Lung (tissue), 12 donors: ENCODE data around the gene TAF7. TPM values are rescaled to one million over a fixed set of nuclear protein-coding genes. Genes with fewer than 3 reads are reported as not detected.
"Not testable (repeated sequence)": the region's sequence is repeated elsewhere in the genome, so short reads cannot be mapped to it uniquely, and the experiment has no call there.

Experiments
- ATAC-seq: fragments of 200-7000 bp; cut with Tn5 transposase; one replicate; pipeline ENCODE4 v1.9.1; 2020; ENCODE audit warnings: moderate number of reproducible peaks; ENCODE audit not compliant: insufficient read depth, low FRiP score
- DNase-seq, 3 donors: peaks; one replicate each; pipeline ENCODE4 v3.0.0-alpha.2; 2013 to 2017
- H3K27ac ChIP-seq, 2 donors: one replicate each; pipeline ENCODE4 v1.5.1; 2013; ENCODE audit warnings: mild to moderate bottlenecking in 2 of 2, moderate library complexity in 2 of 2, control low read depth in 1 of 2, inconsistent platforms in 1 of 2, low read depth in 1 of 2, low read length in 1 of 2
- H3K27me3 ChIP-seq, 3 donors: one replicate each; pipeline ENCODE4 v1.5.1; 2013; ENCODE audit warnings: low read length in 2 of 3; ENCODE audit not compliant: control insufficient read depth in 3 of 3, insufficient read depth in 3 of 3
- H3K36me3 ChIP-seq, 4 donors: one replicate each; pipeline ENCODE4 v1.5.1; 2013; ENCODE audit warnings: low read length in 4 of 4, mild to moderate bottlenecking in 1 of 4, moderate library complexity in 1 of 4; ENCODE audit not compliant: control insufficient read depth in 4 of 4, insufficient read depth in 4 of 4
- H3K4me1 ChIP-seq, 5 donors: one replicate each; pipeline ENCODE4 v1.5.1; 2013; ENCODE audit warnings: low read length in 5 of 5, mild to moderate bottlenecking in 2 of 5, moderate library complexity in 1 of 5; ENCODE audit not compliant: control insufficient read depth in 5 of 5, insufficient read depth in 5 of 5
- H3K4me3 ChIP-seq: one replicate; pipeline ENCODE4 v1.5.1; 2013; ENCODE audit warnings: mild to moderate bottlenecking, control low read depth, moderate library complexity
- H3K9ac ChIP-seq, 2 donors: one replicate each; pipeline ENCODE4 v1.5.1; 2013; ENCODE audit warnings: low read length in 2 of 2, control low read depth in 1 of 2; ENCODE audit not compliant: insufficient read depth in 1 of 2
- H3K9me3 ChIP-seq, 4 donors: one replicate each; pipeline ENCODE4 v1.5.1; 2013; ENCODE audit warnings: low read length in 3 of 4, mild to moderate bottlenecking in 1 of 4, moderate library complexity in 1 of 4; ENCODE audit not compliant: control insufficient read depth in 4 of 4, insufficient read depth in 3 of 4
- WGBS, 2 donors: extraction: QIAGEN DNeasy Blood & Tissue Kit; methylation state at CpG; one replicate each; pipeline ENCODE4 v1.1.7; 2013; 5-methylcytosine and 5-hydroxymethylcytosine counted together
- polyA plus RNA-seq, 2 donors: library from polyadenylated mRNA; stranded (reverse); fragments of 200-250 nt; gene quantifications; one replicate each; pipeline ENCODE4 v1.2.1, GENCODE V29; 2013
- total RNA-seq, 2 donors: library from RNA; depleted of rRNA in 1 of 2; stranded (reverse); fragments of >200 nt in 1 of 2; gene quantifications; one replicate each; pipeline ENCODE4 v1.2.1, GENCODE V29; 2014 to 2021
- TF ChIP-seq, protein P1 (sequence below): IDR thresholded peaks from 2 replicates; pipeline ENCODE4 v1.5.1; 2012; ENCODE audit warnings: mild to moderate bottlenecking; ENCODE audit errors: control extremely low read depth, extremely low read depth
- donor health status: control.
- donor health status: control.
- donor health status: Bipolar disorder and iron deficiency.
- donor health status: healthy.
- donor health status: DM: yes; HTN: yes; CAD: no.

The TAF7 gene
- total and polyA plus RNA-seq, 4 donors, result 29.9 to 97.1 (median 63.8) TPM

DNA sequence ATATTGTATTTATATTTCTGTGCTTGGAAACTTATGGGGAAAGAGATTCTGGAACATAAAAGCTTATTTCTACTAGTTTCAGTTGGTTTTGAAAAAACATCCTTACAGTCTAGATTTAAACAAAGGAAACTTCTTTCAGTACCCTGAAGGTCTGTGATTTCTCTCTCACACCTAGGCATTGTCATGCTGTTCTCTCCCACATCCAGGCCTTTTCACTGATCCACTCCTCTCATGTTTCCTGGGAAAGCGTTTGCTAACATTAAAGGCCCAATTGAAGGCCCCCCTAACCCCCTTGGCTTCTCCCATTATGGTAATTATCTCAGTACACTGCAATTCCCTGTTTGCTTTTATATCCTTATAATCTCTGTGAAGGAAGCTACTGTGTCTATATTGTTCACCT, 22.2 kb upstream of the TAF7 start:
- no peak overlapping the region for H3K27ac ChIP-seq
- no peaks in the 10 kb centered on the region for H3K4me1 ChIP-seq
- ATAC-seq, result no peak
- TF ChIP-seq, protein P1, sequence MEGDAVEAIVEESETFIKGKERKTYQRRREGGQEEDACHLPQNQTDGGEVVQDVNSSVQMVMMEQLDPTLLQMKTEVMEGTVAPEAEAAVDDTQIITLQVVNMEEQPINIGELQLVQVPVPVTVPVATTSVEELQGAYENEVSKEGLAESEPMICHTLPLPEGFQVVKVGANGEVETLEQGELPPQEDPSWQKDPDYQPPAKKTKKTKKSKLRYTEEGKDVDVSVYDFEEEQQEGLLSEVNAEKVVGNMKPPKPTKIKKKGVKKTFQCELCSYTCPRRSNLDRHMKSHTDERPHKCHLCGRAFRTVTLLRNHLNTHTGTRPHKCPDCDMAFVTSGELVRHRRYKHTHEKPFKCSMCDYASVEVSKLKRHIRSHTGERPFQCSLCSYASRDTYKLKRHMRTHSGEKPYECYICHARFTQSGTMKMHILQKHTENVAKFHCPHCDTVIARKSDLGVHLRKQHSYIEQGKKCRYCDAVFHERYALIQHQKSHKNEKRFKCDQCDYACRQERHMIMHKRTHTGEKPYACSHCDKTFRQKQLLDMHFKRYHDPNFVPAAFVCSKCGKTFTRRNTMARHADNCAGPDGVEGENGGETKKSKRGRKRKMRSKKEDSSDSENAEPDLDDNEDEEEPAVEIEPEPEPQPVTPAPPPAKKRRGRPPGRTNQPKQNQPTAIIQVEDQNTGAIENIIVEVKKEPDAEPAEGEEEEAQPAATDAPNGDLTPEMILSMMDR, result no peak
- no peaks in the 10 kb centered on the region for H3K36me3 ChIP-seq
- H3K9ac ChIP-seq, result no peak overlapping the region
- 14 to 19% methylated on average over 1 of the region's 1 CpG for WGBS, 2 donors
- H3K9me3 ChIP-seq, result peaks cover under 1 to 55% (median 26%) of the 10 kb centered on the region in 4 donors
- H3K27me3 ChIP-seq, result no peaks in the 10 kb centered on the region
- H3K4me3 ChIP-seq, result no peak overlapping the region
- DNase-seq, result no peak

DNA sequence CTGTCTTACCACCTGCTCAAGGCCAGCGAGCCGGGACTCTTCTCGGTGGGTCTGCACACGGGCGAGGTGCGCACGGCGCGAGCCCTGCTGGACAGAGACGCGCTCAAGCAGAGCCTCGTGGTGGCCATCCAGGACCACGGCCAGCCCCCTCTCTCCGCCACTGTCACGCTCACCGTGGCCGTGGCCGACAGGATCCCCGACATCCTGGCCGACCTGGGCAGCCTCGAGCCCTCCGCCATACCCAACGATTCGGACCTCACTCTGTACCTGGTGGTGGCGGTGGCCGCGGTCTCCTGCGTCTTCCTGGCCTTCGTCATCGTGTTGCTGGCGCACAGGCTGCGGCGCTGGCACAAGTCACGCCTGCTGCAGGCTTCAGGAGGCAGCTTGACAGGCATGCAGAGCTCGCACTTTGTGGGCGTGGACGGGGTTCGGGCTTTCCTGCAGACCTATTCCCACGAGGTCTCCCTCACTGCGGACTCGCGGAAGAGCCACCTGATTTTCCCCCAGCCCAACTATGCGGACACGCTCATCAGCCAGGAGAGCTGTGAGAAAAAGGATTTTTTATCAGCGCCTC, 20.3 kb upstream of the TAF7 start:
- H3K9me3 ChIP-seq, result peaks cover 7 to 48% (median 27%) of the 10 kb centered on the region in 4 donors
- not testable (repeated sequence) for H3K27me3 ChIP-seq, DNase-seq, H3K9ac ChIP-seq, ATAC-seq, H3K36me3 ChIP-seq, H3K4me1 ChIP-seq, H3K4me3 ChIP-seq, H3K27ac ChIP-seq
- 51 to 63% methylated on average over 36 to 45 of the region's 45 CpGs for WGBS, 2 donors

DNA sequence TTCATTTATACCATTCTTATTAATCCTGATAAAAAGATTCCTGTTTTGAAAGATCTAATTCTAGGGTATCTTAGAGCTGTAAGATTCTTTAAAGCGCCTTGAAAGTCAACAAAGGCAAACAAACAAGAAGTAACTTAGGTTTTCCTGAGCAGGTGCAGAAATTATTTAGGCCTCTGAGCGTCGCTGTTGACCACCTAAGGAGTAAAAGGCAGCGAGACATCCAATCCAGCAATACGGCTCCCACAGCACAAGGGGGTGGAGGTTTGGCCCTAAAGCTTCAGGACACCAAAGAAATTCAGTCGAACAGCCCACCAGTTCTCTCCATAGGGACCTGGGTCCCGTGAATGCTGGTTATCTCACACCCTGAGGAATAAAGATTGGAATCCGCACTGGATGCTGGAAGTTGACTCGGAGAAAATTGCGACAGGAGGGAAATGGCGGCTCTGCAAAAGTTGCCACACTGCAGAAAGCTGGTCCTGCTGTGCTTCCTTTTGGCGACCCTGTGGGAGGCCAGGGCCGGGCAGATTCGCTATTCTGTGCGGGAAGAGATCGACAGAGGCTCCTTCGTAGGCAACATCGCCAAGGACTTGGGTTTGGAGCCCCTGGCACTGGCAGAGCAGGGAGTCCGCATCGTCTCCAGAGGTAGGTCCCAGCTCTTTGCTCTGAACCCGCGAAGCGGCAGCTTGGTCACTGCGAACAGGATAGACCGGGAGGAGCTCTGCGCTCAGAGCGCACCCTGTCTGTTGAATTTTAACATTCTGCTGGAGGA, 18.1 kb upstream of the TAF7 start, which contains the start of gene PCDHGA2:
Gene PCDHGA2 (plus strand): TSS at position 223 of the 769 bp plus-strand sequence.
- Histone ChIP-seq H3K4me3 (no peak within 1 kb of the TSS), H3K27me3 (no peaks in the 10 kb centered on the region), H3K4me1 (no peaks in the 10 kb centered on the region), H3K36me3 (no peaks in the 10 kb centered on the region), H3K9ac (no peak within 1 kb of the TSS), H3K27ac (peak within 1 kb of the TSS in 1 of 2 donors; percentile 87), H3K9me3 (peaks cover 5 to 33% (median 20%) of the 10 kb centered on the region in 4 donors)
- peak; percentile 54 to 72 (median 71) for DNase-seq
- WGBS, 2 donors, result 8 to 11% methylated on average over 27 of the region's 27 CpGs
- no peak for ATAC-seq
- TF ChIP-seq, protein P1, result no peak

DNA sequence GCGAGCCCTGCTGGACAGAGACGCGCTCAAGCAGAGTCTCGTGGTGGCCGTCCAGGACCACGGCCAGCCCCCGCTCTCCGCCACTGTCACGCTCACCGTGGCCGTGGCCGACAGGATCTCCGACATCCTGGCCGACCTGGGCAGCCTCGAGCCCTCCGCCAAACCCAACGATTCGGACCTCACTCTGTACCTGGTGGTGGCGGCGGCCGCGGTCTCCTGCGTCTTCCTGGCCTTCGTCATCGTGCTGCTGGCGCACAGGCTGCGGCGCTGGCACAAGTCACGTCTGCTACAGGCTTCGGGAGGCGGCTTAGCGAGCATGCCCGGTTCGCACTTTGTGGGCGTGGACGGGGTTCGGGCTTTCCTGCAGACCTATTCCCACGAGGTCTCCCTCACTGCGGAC, 12.0 kb upstream of the TAF7 start:
- H3K36me3 ChIP-seq, H3K4me1 ChIP-seq, ATAC-seq, H3K4me3 ChIP-seq, DNase-seq, H3K27ac ChIP-seq, H3K27me3 ChIP-seq, H3K9ac ChIP-seq: not testable (repeated sequence)
- H3K9me3 ChIP-seq, result peaks cover 2 to 35% (median 16%) of the 10 kb centered on the region in 4 donors
- WGBS, 2 donors, result 32 to 45% methylated on average over 39 of the region's 39 CpGs
